Activated CD8-positive, alpha-beta memory T cell treated with anti-CD3 and anti-CD28 coated beads, Interleukin-2, amount 50 U/mL, for 24 hours (primary cell): ENCODE measurements around the gene CLEC6A.
"Not testable (repeated sequence)": the region's sequence is repeated elsewhere in the genome, so short reads cannot be mapped to it uniquely, and the experiment has no call there.

Experiments
- DNase-seq: peaks from one replicate; pipeline ENCODE4 v3.0.0-alpha.2; 2020; ENCODE audit errors: extremely low read depth

Gene CLEC6A

GRCh38 chr12:8495671-8496070 lies 39.9 kb downstream of the CLEC6A start:
- DNase-seq: not testable (repeated sequence)

GRCh38 chr12:8496074-8496473 lies 40.3 kb downstream of the CLEC6A start:
- DNase-seq: not testable (repeated sequence)

GRCh38 chr12:8499616-8500015 lies 43.9 kb downstream of the CLEC6A start:
- DNase-seq: no peak

- DNase-seq: no peak
These were observed 46.0 kb downstream of the CLEC6A start for GRCh38 chr12:8501720-8502119.

GRCh38 chr12:8504351-8504750 lies 48.6 kb downstream of the CLEC6A start:
- no peak for DNase-seq

- no peak for DNase-seq
These were observed 51.8 kb downstream of the CLEC6A start for GRCh38 chr12:8507596-8507995.

- DNase-seq: no peak
These were observed 52.5 kb downstream of the CLEC6A start for GRCh38 chr12:8508223-8508622.

GRCh38 chr12:8508910-8509841 lies 53.4 kb downstream of the CLEC6A start:
- no peak for DNase-seq

- DNase-seq: no peak
These were observed 57.5 kb downstream of the CLEC6A start, which contains the start of gene CLEC4D for GRCh38 chr12:8513256-8513655. CLEC4D (plus strand) TSS chr12:8513503; CDS start chr12:8513733, 230 bp downstream.

GRCh38 chr12:8517971-8518370 lies 62.2 kb downstream of the CLEC6A start:
- DNase-seq: no peak

GRCh38 chr12:8519171-8519570 lies 63.4 kb downstream of the CLEC6A start:
- DNase-seq: no peak

- no peak for DNase-seq
These were observed 71.7 kb downstream of the CLEC6A start for GRCh38 chr12:8527250-8528130.
